Activated T-cell treated with anti-CD3 and anti-CD28 coated beads, Interleukin-2, amount 50 U/mL, for 72 hours (primary cell): ENCODE data around the gene MANF. TPM values are rescaled to one million over a fixed set of nuclear protein-coding genes. Genes with fewer than 3 reads are reported as not detected.

Experiments used
- ATAC-seq, 2 donors: fragments of 150-1000 bp; cut with Tn5 transposase; replicated peaks in 1 of 2; 2 replicates each; pipeline ENCODE4 v1.10.0; 2021; ENCODE audit warnings: moderate library complexity in 2 of 2, mild to moderate bottlenecking in 1 of 2
- DNase-seq, 2 donors: peaks; one replicate each; pipeline ENCODE4 v3.0.0; 2021 to 2022; ENCODE audit warnings: mixed read lengths in 1 of 2
- H3K27ac Mint-ChIP-seq: one replicate; pipeline ENCODE4 v1.8.0; 2022; ENCODE audit warnings: mild to moderate bottlenecking, moderate library complexity, mixed read lengths
- H3K27me3 Mint-ChIP-seq: one replicate; pipeline ENCODE4 v1.8.0; 2022; ENCODE audit warnings: low read depth, mixed read lengths
- H3K36me3 Mint-ChIP-seq, 2 donors: one replicate each; pipeline ENCODE4 v1.8.0; 2022; ENCODE audit warnings: mixed read lengths in 2 of 2, mild to moderate bottlenecking in 1 of 2; ENCODE audit not compliant: insufficient read depth in 2 of 2
- H3K4me1 Mint-ChIP-seq: one replicate; pipeline ENCODE4 v1.8.0; 2022; ENCODE audit warnings: low read depth, mixed read lengths
- H3K4me3 Mint-ChIP-seq, 2 donors: one replicate each; pipeline ENCODE4 v1.8.0; 2022; ENCODE audit warnings: mild to moderate bottlenecking in 2 of 2, mixed read lengths in 2 of 2, moderate library complexity in 2 of 2
- H3K9me3 Mint-ChIP-seq, 2 donors: one replicate each; pipeline ENCODE4 v1.8.0; 2022; ENCODE audit warnings: mixed read lengths in 2 of 2
- total RNA-seq, 2 donors: library from RNA; stranded (reverse); gene quantifications; one replicate each; pipeline ENCODE4 v1.2.3, GENCODE V29; 2022

The MANF gene
- total RNA-seq: 100 to 1,000 TPM; 112 to 141 TPM

DNA sequence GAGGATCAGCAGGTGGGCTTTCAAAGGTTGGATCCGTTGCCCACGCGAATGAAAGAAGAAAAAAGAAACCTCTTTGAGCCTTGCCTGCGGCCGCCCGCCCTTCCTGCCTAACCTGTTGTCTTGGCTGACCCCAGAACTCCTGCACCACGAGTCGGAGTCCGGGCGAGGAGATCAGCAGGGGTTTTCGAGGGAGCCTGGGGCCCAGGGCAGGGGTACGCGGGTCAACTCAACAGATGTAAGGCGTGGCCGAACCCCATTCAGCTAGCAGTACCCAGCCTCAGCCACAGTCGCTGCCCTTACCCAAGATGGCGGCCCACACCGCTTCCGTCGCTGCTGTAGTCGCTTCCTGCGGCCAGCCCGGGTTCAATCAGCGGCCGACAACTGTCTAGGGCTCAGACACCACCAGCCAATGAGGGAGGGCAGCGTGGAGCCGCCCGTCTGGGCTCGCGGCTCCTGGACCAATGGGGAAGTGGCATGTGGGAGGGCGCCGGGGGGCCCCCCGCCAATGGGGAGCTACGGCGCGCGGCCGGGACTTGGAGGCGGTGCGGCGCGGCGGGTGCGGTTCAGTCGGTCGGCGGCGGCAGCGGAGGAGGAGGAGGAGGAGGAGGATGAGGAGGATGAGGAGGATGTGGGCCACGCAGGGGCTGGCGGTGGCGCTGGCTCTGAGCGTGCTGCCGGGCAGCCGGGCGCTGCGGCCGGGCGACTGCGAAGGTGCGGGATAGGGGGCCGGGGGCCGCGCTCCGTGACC, at the start of gene MANF:
MANF (plus strand) TSS at position 566 of the 748 bp plus-strand sequence; CDS start at position 618, 52 bp downstream.
- peak within 1 kb of the TSS; percentile 98 for H3K4me3 Mint-ChIP-seq
- H3K9me3 Mint-ChIP-seq: no peaks in the 10 kb centered on the region
- peak; percentile 96 to 97 for ATAC-seq
- H3K4me1 Mint-ChIP-seq: peaks cover 58% of the 10 kb centered on the region
- peaks cover 12 to 23% of the 10 kb centered on the region in 2 donors for H3K36me3 Mint-ChIP-seq
- peak within 1 kb of the TSS; percentile 97 for H3K27ac Mint-ChIP-seq
- H3K27me3 Mint-ChIP-seq: no peaks in the 10 kb centered on the region
- peak; percentile 97 to 98 for DNase-seq

DNA sequence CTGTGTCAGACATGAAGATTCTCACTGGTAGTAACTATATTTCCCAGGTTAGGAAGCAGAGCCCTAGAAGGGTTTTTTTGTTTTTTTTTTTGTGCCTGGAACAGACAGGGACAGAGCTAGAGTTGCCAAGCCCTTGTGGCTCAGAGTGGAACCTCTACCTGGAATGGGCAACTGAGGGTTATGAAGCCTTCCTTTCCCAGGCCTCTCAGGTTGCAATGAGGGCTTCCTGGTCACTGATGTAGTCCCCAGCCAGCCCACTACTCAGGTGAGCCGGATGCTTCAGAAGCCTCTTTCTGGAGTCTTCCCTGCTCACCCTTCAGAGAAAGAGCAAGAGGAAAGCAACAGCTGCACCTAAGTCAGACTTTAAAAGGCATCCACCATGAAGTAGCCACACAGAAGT, 48.8 kb upstream of the MANF start:
- no peaks in the 10 kb centered on the region for H3K36me3 Mint-ChIP-seq
- no peak for DNase-seq
- H3K27ac Mint-ChIP-seq: no peak overlapping the region
- H3K4me1 Mint-ChIP-seq: no peaks in the 10 kb centered on the region
- H3K27me3 Mint-ChIP-seq: no peaks in the 10 kb centered on the region
- no peak for ATAC-seq
- no peak overlapping the region for H3K4me3 Mint-ChIP-seq
- no peaks in the 10 kb centered on the region for H3K9me3 Mint-ChIP-seq

DNA sequence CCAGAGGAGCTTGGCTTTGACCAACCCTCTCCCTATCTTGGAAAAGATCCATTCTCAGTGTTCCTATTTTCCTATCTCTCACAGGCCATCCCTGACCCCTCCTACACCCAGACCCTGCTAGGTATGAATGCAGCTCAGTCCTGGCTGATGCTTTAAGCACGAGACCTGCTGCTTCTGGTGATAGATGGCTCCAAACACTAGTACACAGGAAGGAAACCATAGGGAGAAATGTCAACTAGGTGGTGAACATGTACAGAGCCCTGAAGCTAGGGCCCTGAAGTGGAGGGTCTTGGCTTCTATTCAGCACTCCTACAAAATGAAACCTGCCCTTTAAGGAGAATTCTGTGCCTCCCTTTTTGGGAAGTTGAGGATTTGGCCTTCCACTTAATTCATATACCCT, 47.4 kb upstream of the MANF start:
- ATAC-seq: no peak

DNA sequence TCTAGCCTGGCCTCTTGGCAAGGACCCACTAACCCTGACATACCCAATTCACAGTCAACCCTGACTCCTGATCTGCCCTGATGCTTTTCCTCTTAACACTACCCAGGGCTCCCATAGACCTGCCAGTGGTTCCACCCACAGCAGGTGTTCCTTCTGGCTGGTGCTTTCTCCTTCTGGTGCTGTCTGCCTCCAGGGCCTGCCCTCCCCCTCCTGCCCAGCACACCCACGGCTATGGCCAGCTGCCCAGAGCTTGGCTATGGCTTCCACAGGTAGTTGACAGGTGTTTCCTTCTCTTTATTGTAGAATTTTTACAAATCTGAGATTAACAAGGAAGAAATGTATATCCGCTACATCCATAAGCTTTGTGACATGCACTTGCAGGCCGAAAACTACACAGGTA, 46.5 kb upstream of the MANF start:
- no peaks in the 10 kb centered on the region for H3K27me3 Mint-ChIP-seq
- H3K27ac Mint-ChIP-seq: no peak overlapping the region
- DNase-seq: no peak
- no peaks in the 10 kb centered on the region for H3K9me3 Mint-ChIP-seq
- ATAC-seq: no peak
- no peak overlapping the region for H3K4me3 Mint-ChIP-seq
- no peaks in the 10 kb centered on the region for H3K4me1 Mint-ChIP-seq
- no peaks in the 10 kb centered on the region for H3K36me3 Mint-ChIP-seq

More for the DNA sequence above, 47.4 kb upstream of the MANF start:
- Mint-ChIP-seq H3K4me3 (no peak overlapping the region), H3K9me3 (no peaks in the 10 kb centered on the region), H3K36me3 (no peaks in the 10 kb centered on the region), H3K27me3 (no peaks in the 10 kb centered on the region), H3K4me1 (no peaks in the 10 kb centered on the region), H3K27ac (no peak overlapping the region)
- no peak for DNase-seq

DNA sequence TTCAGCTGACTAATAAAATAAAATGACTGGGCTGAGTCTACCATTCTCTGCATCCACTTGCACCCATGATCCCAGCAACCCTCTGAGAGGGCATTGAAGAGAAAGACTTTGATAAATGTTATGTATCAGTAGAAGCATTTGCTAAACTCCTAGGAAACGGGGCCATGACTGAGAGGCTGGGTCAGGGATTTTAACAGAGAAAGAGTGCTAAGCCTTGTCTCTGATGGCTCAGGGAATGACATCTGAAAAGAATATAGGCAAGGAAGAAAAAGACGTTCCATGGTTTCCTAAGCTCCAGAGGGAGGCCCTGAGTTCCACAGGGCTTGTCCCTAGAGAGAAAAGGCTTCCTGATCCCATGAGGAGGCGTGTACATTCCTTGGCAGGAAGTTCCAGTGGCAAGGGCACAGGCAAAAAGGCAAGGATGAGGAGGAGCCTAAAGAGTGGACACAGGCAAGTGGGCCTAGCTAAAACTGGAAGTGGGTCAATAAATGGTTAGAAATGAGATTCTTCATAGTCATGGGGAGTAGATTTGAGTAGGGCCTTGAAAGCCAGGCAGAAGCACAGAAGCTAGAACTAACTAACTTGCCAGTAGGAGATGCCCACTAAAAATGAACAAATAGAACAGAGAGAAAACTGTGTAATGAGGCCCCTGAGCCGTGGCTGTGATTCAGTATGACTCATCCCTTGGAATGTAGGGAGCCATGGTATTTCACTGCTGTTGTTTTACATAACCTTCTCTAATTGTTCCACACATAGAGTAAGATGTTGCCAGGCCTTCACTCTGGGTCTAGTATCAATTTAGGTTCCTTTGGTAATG, 44.9 kb upstream of the MANF start:
- Mint-ChIP-seq H3K4me1 (no peaks in the 10 kb centered on the region), H3K4me3 (no peak overlapping the region), H3K27me3 (no peaks in the 10 kb centered on the region), H3K27ac (no peak overlapping the region), H3K9me3 (no peaks in the 10 kb centered on the region), H3K36me3 (no peaks in the 10 kb centered on the region)
- DNase-seq (no peak), ATAC-seq (no peak)

DNA sequence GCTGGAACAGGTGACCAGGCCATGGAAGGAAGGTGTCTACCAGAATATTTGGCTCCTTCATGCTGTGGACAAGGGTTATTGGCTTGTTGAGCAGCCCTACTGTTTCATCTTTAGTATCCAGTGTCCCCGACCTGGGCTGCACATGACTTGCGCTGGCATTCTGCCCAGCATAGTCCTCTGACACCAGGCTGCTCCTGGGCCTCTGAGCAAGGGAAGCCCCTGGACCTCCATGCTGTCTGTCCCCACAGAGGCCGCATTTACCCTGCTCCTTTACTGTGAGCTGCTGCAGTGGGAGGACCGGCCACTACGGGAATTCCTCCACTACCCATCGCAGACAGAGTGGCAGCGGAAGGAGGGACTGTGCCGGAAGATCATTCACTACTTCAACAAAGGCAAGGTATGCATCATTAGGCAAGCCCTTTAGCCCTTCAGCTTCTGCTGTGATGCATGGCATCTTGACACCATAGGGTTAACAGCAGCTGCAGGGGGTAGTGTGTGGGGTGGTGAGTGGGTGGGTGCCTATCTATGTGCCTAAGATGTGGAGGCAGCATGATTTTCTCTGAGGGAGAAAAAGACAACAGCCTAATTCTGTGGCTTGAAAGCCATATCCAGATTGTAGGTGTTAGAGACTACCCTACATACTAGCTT, 44.0 kb upstream of the MANF start:
- no peak overlapping the region for H3K4me3 Mint-ChIP-seq
- H3K9me3 Mint-ChIP-seq: no peaks in the 10 kb centered on the region

DNA sequence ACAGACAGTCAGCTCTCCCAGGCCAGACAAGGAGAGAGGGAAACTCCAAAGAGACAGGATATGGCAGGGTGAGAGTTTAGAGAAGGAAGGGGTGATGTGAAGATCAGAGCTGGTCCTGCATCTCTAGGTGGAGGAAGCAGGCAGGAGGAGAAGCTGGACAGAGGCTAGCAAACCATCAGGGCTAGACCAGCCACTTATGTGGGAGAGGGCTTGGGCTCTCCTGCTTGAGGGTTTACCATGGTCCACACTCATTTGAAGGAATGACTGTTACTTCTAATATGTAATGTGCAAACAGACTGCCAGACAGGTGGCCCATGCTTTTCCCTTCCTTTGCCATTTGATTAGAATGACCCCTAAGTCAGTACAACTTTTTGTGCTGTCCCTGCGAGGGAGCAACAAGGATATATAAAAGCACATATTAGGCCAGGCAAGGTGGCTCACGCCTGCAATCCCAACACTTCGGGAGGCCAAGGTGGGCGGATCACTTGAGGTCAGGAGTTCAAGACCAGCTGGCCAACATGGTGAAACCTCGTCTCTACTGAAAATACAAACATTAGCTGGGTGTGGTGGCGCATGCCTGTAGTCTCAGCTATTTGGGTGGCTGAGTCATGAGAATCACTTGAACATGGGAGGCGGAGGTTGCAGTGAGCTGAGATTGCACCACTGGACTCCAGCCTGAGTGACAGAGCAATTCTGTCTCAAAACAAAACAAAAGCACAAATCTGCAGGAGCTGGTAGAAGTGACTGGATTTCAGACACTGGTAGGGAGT, 41.0 kb upstream of the MANF start:
- DNase-seq: no peak
- no peaks in the 10 kb centered on the region for H3K4me1 Mint-ChIP-seq
- no peaks in the 10 kb centered on the region for H3K27me3 Mint-ChIP-seq
- H3K27ac Mint-ChIP-seq: no peak overlapping the region
- no peak overlapping the region for H3K4me3 Mint-ChIP-seq
- H3K9me3 Mint-ChIP-seq: no peaks in the 10 kb centered on the region
- no peak for ATAC-seq
- no peaks in the 10 kb centered on the region for H3K36me3 Mint-ChIP-seq

More for the DNA sequence above, 44.0 kb upstream of the MANF start:
- Mint-ChIP-seq H3K27ac (no peak overlapping the region), H3K36me3 (no peaks in the 10 kb centered on the region), H3K27me3 (no peaks in the 10 kb centered on the region), H3K4me1 (no peaks in the 10 kb centered on the region)
- DNase-seq: no peak
- ATAC-seq: no peak

DNA sequence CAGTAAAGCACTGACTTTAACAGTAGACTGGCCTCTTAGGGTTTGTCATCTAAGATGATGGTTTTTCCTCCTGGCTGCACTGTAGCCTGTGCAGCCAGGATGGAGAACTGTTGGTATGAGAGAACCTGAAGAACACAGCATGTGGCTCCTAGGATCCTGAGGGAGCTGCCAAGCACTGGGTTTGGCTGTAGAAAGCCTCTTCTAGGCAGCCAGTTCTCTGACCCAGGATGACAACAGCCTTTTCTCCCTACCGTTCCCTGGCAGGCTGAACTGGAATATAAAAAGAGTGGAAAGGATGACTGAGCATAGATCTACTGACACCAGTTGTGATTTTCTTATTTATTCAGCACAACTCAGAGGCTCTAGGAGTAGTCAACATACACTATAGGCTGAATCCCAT, 34.3 kb upstream of the MANF start:
- Mint-ChIP-seq H3K36me3 (no peaks in the 10 kb centered on the region), H3K4me1 (no peaks in the 10 kb centered on the region), H3K4me3 (no peak overlapping the region), H3K27ac (no peak overlapping the region), H3K9me3 (no peaks in the 10 kb centered on the region), H3K27me3 (no peaks in the 10 kb centered on the region)
- DNase-seq (no peak), ATAC-seq (no peak)

DNA sequence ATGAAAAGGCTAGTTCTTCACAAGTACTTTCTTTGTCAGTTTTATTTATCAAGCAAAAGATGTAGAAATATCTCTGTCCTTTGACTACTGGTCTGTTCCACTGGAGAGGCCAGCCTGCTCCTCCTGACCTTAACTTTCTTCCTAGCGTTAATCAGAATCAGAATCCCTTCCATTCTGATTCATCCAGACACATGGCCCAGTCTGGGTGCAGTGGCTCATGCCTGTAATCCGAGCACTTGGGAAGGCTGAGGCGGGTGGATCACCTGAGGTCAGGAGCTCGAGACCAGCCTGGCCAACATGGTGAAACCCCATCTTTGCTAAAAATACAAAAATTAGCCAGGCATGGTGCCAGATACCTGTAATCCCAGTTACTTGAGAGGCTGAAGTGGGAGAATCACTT, 32.0 kb upstream of the MANF start:
- Mint-ChIP-seq H3K27ac (no peak overlapping the region), H3K27me3 (no peaks in the 10 kb centered on the region)
- no peak for ATAC-seq

DNA sequence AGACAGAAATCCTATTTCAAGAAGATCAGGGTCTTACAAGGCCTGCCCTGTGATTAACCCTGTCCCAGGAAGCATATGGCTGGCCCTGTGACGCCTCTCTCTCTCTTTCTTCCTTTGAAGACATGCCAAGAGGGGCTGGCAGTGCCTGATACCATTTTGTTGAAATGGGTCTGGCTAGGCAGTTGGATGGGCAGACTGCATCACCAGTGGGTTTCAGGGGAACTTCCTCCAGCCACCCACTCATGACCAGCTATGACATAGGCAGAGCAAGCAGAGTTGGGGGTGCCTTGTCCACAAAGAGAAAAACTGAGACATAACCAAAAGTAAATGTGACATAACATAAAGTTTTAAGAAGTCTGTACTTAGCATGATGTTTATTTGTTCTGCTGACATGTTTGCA, 31.4 kb upstream of the MANF start:
- H3K9me3 Mint-ChIP-seq: no peaks in the 10 kb centered on the region
- H3K27ac Mint-ChIP-seq: no peak overlapping the region
- no peak overlapping the region for H3K4me3 Mint-ChIP-seq
- DNase-seq: no peak
- no peaks in the 10 kb centered on the region for H3K4me1 Mint-ChIP-seq
- ATAC-seq: peak in 1 of 2 donors; percentile 33
- no peaks in the 10 kb centered on the region for H3K27me3 Mint-ChIP-seq
- no peaks in the 10 kb centered on the region for H3K36me3 Mint-ChIP-seq

More for the DNA sequence above, 32.0 kb upstream of the MANF start:
- Mint-ChIP-seq H3K4me1 (no peaks in the 10 kb centered on the region), H3K9me3 (no peaks in the 10 kb centered on the region), H3K4me3 (no peak overlapping the region), H3K36me3 (no peaks in the 10 kb centered on the region)
- DNase-seq: no peak

DNA sequence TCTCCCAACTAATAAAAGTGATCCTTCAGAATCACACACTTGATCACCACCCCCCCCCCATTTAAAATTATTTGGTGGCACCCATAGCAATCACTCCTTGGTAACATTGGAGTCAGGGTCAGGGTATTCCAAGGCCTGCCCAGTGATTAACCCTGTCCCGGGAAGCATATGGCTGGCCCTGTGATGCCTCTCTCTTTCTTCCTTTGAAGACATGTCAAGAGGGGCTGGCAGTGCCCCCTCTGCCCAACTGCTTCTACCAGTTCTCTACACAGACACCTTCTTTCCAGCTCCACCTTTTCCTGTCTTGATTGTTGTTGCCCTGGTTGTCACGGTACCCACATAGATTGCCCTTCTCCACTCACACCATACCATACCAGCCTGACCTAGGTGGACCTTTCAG, 30.9 kb upstream of the MANF start:
- Mint-ChIP-seq H3K27me3 (no peaks in the 10 kb centered on the region), H3K9me3 (no peaks in the 10 kb centered on the region), H3K27ac (no peak overlapping the region), H3K4me1 (no peaks in the 10 kb centered on the region), H3K36me3 (no peaks in the 10 kb centered on the region), H3K4me3 (no peak overlapping the region)
- DNase-seq (no peak), ATAC-seq (no peak)

DNA sequence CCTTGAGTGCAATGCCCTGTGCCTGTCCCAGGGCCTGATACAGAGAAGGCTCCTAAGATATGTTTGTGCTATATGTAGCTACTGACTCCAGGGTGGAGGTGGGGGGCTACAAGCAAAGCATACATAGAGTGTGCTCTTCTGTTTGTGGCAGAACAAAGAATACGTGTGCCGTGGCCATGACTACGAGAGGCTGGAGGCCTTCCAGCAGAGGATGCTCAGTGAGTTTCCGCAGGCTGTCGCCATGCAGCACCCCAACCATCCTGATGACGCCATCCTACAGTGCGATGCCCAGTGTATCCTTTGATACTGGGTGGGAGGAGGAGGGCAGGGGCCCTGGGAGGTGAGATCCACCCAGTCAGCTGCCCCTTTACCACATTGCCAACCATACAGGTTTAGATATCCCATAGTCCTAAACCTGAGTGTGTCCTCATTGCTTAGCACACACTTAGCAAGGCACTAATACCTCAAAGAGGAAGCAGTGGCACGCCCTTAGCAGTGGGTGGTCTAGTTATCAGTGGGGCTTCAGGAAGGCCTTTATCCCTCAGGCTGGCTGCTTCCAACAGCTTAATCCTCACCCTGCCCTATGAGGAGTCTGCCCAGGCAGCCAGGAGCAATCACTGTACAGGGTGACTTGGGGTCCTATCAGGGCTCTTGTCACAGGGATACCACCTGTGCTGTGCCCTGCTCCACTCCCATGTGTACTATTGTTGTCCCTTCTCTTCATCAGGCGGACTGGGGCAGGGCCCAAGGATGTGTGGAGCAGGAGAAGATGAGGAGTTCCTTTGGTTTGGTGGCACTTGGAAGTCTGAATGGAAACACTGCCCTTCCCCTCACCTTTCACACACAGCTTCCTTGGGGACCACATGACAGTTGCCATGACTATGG, 30.1 kb upstream of the MANF start:
- no peak for ATAC-seq
- Mint-ChIP-seq H3K27ac (no peak overlapping the region), H3K4me1 (no peaks in the 10 kb centered on the region), H3K4me3 (no peak overlapping the region), H3K27me3 (no peaks in the 10 kb centered on the region), H3K36me3 (no peaks in the 10 kb centered on the region), H3K9me3 (no peaks in the 10 kb centered on the region)
- DNase-seq: no peak
